HEK293T (cell line): ENCODE data around the gene SLCO3A1.

Experiments used
- CTCF ChIA-PET: fragments of 350-600 bp; formaldehyde crosslinking; extraction: SDS; loops from one replicate; lab custom pipeline; 2021; ENCODE audit warnings: antibody characterized with exemption, inconsistent platforms; lab: Yijun Ruan, JAX
- POLR2A ChIA-PET: fragments of 350-600 bp; formaldehyde crosslinking; extraction: SDS; loops from one replicate; lab custom pipeline; 2020; ENCODE audit warnings: antibody characterized with exemption, inconsistent platforms; lab: Yijun Ruan, JAX
- DNase-seq: peaks from one replicate; pipeline ENCODE4 v3.0.0; 2012; ENCODE audit warnings: mixed read lengths; ENCODE audit errors: extremely low spot score
- ARNT ChIP-seq: fragments of 450-650 bp; IDR thresholded peaks from 2 replicates; pipeline ENCODE4 v1.6.1; 2017; ENCODE audit warnings: mild to moderate bottlenecking
- BHLHE40 ChIP-seq: fragments of 450-650 bp; IDR thresholded peaks from 2 replicates; pipeline ENCODE4 v1.6.1; 2016; ENCODE audit warnings: mild to moderate bottlenecking, moderate library complexity, borderline replicate concordance
- CTBP1 ChIP-seq: fragments of 450-650 bp; IDR thresholded peaks from 2 replicates; pipeline ENCODE4 v1.6.1; 2016; ENCODE audit warnings: borderline replicate concordance
- ELF4 ChIP-seq: fragments of 450-650 bp; IDR thresholded peaks from 2 replicates; pipeline ENCODE4 v1.6.1; 2017; ENCODE audit warnings: antibody characterized with exemption
- FOXA1 ChIP-seq: fragments of 450-650 bp; IDR thresholded peaks from 2 replicates; pipeline ENCODE4 v1.6.1; 2016; ENCODE audit warnings: mild to moderate bottlenecking
- FOXK2 ChIP-seq: fragments of 450-650 bp; IDR thresholded peaks from 2 replicates; pipeline ENCODE4 v1.6.1; 2016; ENCODE audit warnings: mild to moderate bottlenecking
- FOXM1 ChIP-seq: fragments of 450-650 bp; IDR thresholded peaks from 2 replicates; pipeline ENCODE4 v1.6.1; 2017; ENCODE audit warnings: mild to moderate bottlenecking, borderline replicate concordance
- HDGF ChIP-seq: fragments of 450-650 bp; IDR thresholded peaks from 2 replicates; pipeline ENCODE4 v1.6.1; 2017; ENCODE audit warnings: antibody characterized with exemption, borderline replicate concordance
- L3MBTL2 ChIP-seq: fragments of 450-650 bp; conservative IDR thresholded peaks from 2 replicates; pipeline ENCODE4 v1.6.1; 2016; ENCODE audit warnings: mild to moderate bottlenecking
- LEF1 ChIP-seq: fragments of 450-650 bp; IDR thresholded peaks from 2 replicates; pipeline ENCODE4 v1.6.1; 2017; ENCODE audit warnings: mild to moderate bottlenecking, borderline replicate concordance
- NFRKB ChIP-seq: fragments of 450-650 bp; IDR thresholded peaks from 2 replicates; pipeline ENCODE4 v1.6.1; 2016; ENCODE audit warnings: mild to moderate bottlenecking, moderate library complexity
- SP1 ChIP-seq: fragments of 450-650 bp; IDR thresholded peaks from 2 replicates; pipeline ENCODE4 v1.6.1; 2017
- SUZ12 ChIP-seq: fragments of 450-650 bp; IDR thresholded peaks from 2 replicates; pipeline ENCODE4 v1.6.1; 2016; ENCODE audit warnings: mild to moderate bottlenecking
- TARDBP ChIP-seq: fragments of 450-650 bp; IDR thresholded peaks from 2 replicates; pipeline ENCODE4 v1.6.1; 2016
- ZNF384 ChIP-seq: fragments of 450-650 bp; IDR thresholded peaks from 2 replicates; pipeline ENCODE4 v1.6.1; 2016
- TF ChIP-seq, protein P1 (sequence below): fragments of 450-650 bp; IDR thresholded peaks from 2 replicates; pipeline ENCODE4 v1.6.1; 2016

SLCO3A1 gene

GRCh38 chr15:92001307-92001706 lies 147.8 kb downstream of the SLCO3A1 start:
- no peak for TF ChIP-seq HDGF
- TF ChIP-seq TARDBP, result no peak
- TF ChIP-seq SUZ12, result no peak
- TF ChIP-seq BHLHE40, result no peak
- no peak for TF ChIP-seq ZNF384
- TF ChIP-seq NFRKB, result no peak
- ChIA-PET POLR2A (no interaction called here), CTCF (no interaction called here)
- no peak for DNase-seq

GRCh38 chr15:92002666-92003065 lies 149.2 kb downstream of the SLCO3A1 start:
- ChIA-PET CTCF (no interaction called here), POLR2A (no interaction called here)
- no peak for TF ChIP-seq CTBP1
- TF ChIP-seq, protein P1, sequence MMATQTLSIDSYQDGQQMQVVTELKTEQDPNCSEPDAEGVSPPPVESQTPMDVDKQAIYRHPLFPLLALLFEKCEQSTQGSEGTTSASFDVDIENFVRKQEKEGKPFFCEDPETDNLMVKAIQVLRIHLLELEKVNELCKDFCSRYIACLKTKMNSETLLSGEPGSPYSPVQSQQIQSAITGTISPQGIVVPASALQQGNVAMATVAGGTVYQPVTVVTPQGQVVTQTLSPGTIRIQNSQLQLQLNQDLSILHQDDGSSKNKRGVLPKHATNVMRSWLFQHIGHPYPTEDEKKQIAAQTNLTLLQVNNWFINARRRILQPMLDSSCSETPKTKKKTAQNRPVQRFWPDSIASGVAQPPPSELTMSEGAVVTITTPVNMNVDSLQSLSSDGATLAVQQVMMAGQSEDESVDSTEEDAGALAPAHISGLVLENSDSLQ, result no peak
- no peak for TF ChIP-seq ARNT
- no peak for TF ChIP-seq FOXM1
- no peak for TF ChIP-seq L3MBTL2
- no peak for TF ChIP-seq TARDBP
- TF ChIP-seq ELF4, result no peak
- TF ChIP-seq HDGF, result no peak
- no peak for TF ChIP-seq FOXA1
- no peak for TF ChIP-seq FOXK2
- no peak for TF ChIP-seq LEF1
- DNase-seq, result no peak

DNA sequence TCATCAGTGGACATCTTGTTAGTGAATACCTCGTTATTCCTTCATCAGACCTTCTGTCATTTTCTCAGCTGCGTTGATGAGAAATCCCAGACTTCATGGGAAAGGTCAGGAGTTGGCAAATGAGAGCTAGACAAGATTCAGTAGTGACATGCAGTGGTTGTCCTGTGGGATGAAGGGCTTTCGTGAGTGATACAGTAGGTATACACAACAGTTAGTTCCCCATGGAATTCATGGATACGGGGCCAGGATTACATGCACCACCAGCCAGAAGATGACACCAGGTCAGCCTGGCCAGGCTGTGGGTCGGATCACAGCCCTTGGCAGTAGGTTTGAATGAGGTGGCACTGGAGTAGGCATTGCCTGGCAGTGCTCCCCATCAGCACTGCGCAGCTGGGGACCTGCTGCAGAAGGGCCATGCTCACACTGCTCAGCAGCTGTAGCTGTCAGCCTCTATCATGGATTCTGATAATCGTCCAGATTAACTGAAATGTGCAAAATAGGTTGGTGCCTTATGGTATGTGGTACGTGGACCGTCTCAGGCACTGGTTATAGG lies 150.1 kb downstream of the SLCO3A1 start:
- TF ChIP-seq L3MBTL2 (no peak), TARDBP (no peak), LEF1 (no peak), FOXK2 (no peak), SP1 (no peak), ZNF384 (no peak), CTBP1 (no peak), NFRKB (no peak)
- DNase-seq, result no peak
- POLR2A ChIA-PET, result no interaction called here
- CTCF ChIA-PET, result no interaction called here

DNA sequence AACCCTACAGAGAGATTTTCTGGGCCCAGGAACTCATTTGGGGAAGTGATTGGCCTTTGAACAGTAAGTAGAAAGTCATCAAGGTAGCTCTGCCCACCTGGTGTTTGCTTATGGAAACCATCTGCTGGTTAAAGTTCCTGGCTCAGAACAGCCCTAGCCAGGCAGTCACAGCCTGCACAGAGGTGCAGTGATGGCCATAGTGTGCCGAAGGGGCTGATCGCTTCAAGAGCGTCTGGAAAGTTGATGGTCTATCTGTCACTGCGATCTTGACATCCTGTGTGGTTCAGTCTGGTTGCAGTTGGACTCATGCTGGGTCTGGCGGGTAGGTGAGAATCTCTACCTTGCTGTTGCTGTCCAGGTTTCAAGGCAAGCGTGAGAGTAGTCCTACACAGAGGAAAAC lies 151.6 kb downstream of the SLCO3A1 start:
- DNase-seq, result no peak
- TF ChIP-seq ZNF384 (no peak), SP1 (no peak), ELF4 (no peak), FOXA1 (no peak), CTBP1 (no peak), BHLHE40 (no peak), L3MBTL2 (no peak), FOXK2 (no peak), NFRKB (no peak), TARDBP (no peak), LEF1 (no peak), HDGF (no peak), FOXM1 (no peak), ARNT (no peak), SUZ12 (no peak)
- TF ChIP-seq, protein P1, result no peak

DNA sequence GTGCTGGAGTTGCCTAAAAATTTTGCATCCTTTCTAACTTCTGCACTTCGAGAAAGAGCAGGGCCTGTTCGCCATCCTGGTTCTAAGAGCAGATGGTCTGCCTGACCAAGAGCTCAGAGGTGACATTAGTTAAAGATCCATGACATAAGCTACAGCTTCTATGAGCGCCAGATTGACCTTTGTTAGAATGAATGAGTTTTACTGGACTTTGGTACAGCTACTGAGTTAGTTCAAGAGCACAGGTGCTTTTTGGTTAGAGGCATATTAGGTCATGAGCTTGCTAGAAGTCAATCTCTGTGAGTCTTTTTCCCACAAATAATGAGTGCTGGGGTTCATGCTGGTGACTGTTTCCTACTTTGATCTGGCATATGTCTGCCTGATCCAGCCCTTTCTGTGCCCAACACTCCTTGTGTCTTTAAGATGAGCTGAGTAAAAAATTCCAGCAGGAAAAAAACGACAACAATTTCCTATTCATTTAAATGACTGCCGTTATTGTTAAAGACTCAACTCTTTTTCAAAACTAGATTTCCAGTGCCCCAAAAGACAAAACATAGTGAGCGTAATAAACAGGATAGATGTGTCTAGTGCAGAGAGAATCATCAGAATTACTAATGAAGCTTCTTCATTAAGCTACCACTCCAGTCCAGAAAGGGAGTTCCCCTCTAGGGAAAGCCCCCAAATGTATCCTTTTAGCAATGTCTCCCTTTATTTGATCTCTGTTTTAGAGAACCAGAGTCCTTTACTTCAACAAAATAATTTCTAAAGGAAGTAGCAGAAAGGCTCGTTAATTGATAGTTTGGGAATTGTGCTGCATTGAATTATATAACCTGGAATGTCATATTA lies 152.9 kb downstream of the SLCO3A1 start:
- ChIA-PET POLR2A (no interaction called here), CTCF (no interaction called here)
- TF ChIP-seq, protein P1, result no peak
- TF ChIP-seq TARDBP (no peak), SUZ12 (no peak), SP1 (no peak), ARNT (no peak), FOXA1 (no peak)
- no peak for DNase-seq

More for the DNA sequence above, 151.6 kb downstream of the SLCO3A1 start:
- CTCF ChIA-PET, result no interaction called here
- POLR2A ChIA-PET, result no interaction called here

DNA sequence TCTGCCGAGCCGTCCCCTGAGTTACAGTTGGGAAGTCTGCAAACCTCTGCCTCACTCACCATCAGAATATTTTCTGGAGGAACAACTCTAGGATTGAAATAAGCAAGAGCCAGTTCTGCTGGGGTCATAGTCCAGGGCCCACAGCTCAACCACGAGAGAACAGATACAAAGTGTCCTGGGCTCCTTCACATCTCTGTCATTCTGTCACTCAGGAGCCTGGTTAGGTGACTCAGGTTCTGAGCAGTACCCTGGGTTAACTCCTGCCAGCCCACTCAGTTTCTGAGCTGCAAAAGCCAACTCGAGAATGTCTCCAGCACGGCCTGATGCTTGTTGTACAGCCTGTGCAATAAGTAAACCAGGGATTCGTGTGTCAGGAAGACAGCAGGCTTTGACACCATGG lies 155.7 kb downstream of the SLCO3A1 start:
- TF ChIP-seq ARNT, result no peak
- TF ChIP-seq NFRKB, result no peak
- no peak for TF ChIP-seq ZNF384
- TF ChIP-seq SP1, result no peak
- no peak for TF ChIP-seq BHLHE40
- TF ChIP-seq, protein P1, result no peak
- no peak for TF ChIP-seq FOXK2
- no peak for TF ChIP-seq LEF1
- TF ChIP-seq FOXA1, result no peak
- no peak for TF ChIP-seq TARDBP
- no peak for TF ChIP-seq SUZ12
- no peak for TF ChIP-seq CTBP1
- no peak for TF ChIP-seq HDGF
- TF ChIP-seq ELF4, result no peak
- no peak for TF ChIP-seq FOXM1
- no peak for TF ChIP-seq L3MBTL2
- ChIA-PET CTCF (no interaction called here), POLR2A (no interaction called here)
- DNase-seq, result no peak
